ENCODE results near the gene SSBP3. TPM values are rescaled to one million over a fixed set of nuclear protein-coding genes. Genes with fewer than 3 reads are reported as not detected.
"Not testable (repeated sequence)": the region's sequence is repeated elsewhere in the genome, so short reads cannot be mapped to it uniquely, and the experiment has no call there.

SSBP3 gene
- total RNA-seq, 2 experiments from 2014 or later, result 44.4 to 49.6 TPM

GRCh38 chr1:54353959-54354358 lies 52.2 kb downstream of the SSBP3 start:
- Mint-ChIP-seq H3K36me3 (peaks cover 2% of the 10 kb centered on the region), H3K27ac (no peak overlapping the region), H3K9me3 (no peaks in the 10 kb centered on the region), H3K4me1 (ENCODE audit: low read depth) (peaks cover 61% of the 10 kb centered on the region), H3K4me3 (no peak overlapping the region), H3K27me3 (no peaks in the 10 kb centered on the region)
- no peak for DNase-seq
- intact Hi-C loops (cut with micrococcal nuclease), result no loop called here
- CTCF ChIA-PET, result no interaction called here
- POLR2A ChIA-PET, result no interaction called here

- CTCF ChIA-PET, result no interaction called here
Measured at GRCh38 chr1:54352755-54353154, 53.4 kb downstream of the SSBP3 start.

GRCh38 chr1:54350360-54350759 lies 55.8 kb downstream of the SSBP3 start:
- no peak overlapping the region for H3K27ac Mint-ChIP-seq
- POLR2A ChIA-PET, result no interaction called here
- CTCF ChIA-PET, result no interaction called here
- no peak overlapping the region for H3K4me3 Mint-ChIP-seq
- H3K36me3 Mint-ChIP-seq, result no peaks in the 10 kb centered on the region
- H3K4me1 Mint-ChIP-seq (ENCODE audit: low read depth), result peaks cover 36% of the 10 kb centered on the region
- intact Hi-C loops (cut with micrococcal nuclease), result no loop called here
- H3K27me3 Mint-ChIP-seq, result no peaks in the 10 kb centered on the region
- no peak for DNase-seq
- H3K9me3 Mint-ChIP-seq, result no peaks in the 10 kb centered on the region

More at GRCh38 chr1:54352755-54353154, 53.4 kb downstream of the SSBP3 start:
- no peak overlapping the region for H3K4me3 Mint-ChIP-seq
- POLR2A ChIA-PET, result no interaction called here
- no peaks in the 10 kb centered on the region for H3K36me3 Mint-ChIP-seq
- no peak overlapping the region for H3K27ac Mint-ChIP-seq
- DNase-seq, result no peak
- intact Hi-C loops (cut with micrococcal nuclease), result no loop called here
- no peaks in the 10 kb centered on the region for H3K27me3 Mint-ChIP-seq
- H3K9me3 Mint-ChIP-seq, result no peaks in the 10 kb centered on the region
- peaks cover 58% of the 10 kb centered on the region for H3K4me1 Mint-ChIP-seq (ENCODE audit: low read depth)

GRCh38 chr1:54348700-54349021 lies 57.5 kb downstream of the SSBP3 start:
- POLR2A ChIA-PET, result no interaction called here
- CTCF ChIA-PET, result interaction anchor here (0.6 to 1.3 kb wide), 2 partner anchors 141 to 225 kb away, joined by 3 read pairs; no protein-coding TSS in a partner anchor
- no peak overlapping the region for H3K4me3 Mint-ChIP-seq
- intact Hi-C loops (cut with micrococcal nuclease), result no loop called here
- H3K4me1 Mint-ChIP-seq (ENCODE audit: low read depth), result peaks cover 27% of the 10 kb centered on the region
- H3K27me3 Mint-ChIP-seq, result no peaks in the 10 kb centered on the region
- H3K27ac Mint-ChIP-seq, result no peak overlapping the region
- no peak for DNase-seq
- no peaks in the 10 kb centered on the region for H3K36me3 Mint-ChIP-seq
- no peaks in the 10 kb centered on the region for H3K9me3 Mint-ChIP-seq

- CTCF ChIA-PET, result interaction anchor here (0.6 to 1.3 kb wide), 2 partner anchors 141 to 225 kb away, joined by 3 read pairs; no protein-coding TSS in a partner anchor
- no peaks in the 10 kb centered on the region for H3K36me3 Mint-ChIP-seq
- H3K9me3 Mint-ChIP-seq, result no peaks in the 10 kb centered on the region
- peaks cover 24% of the 10 kb centered on the region for H3K4me1 Mint-ChIP-seq (ENCODE audit: low read depth)
- H3K27ac Mint-ChIP-seq, result no peak overlapping the region
- no peak overlapping the region for H3K4me3 Mint-ChIP-seq
- intact Hi-C loops (cut with micrococcal nuclease), result no loop called here
- POLR2A ChIA-PET, result no interaction called here
- no peaks in the 10 kb centered on the region for H3K27me3 Mint-ChIP-seq
- no peak for DNase-seq
Measured at GRCh38 chr1:54347955-54348699, 58.1 kb downstream of the SSBP3 start.

- H3K36me3 Mint-ChIP-seq, result no peaks in the 10 kb centered on the region
- no peak overlapping the region for H3K27ac Mint-ChIP-seq
- ChIA-PET POLR2A (no interaction called here), CTCF (no interaction called here)
- intact Hi-C loops (cut with micrococcal nuclease), result no loop called here
- no peak overlapping the region for H3K4me3 Mint-ChIP-seq
- peaks cover 24% of the 10 kb centered on the region for H3K4me1 Mint-ChIP-seq (ENCODE audit: low read depth)
- H3K9me3 Mint-ChIP-seq, result no peaks in the 10 kb centered on the region
- H3K27me3 Mint-ChIP-seq, result no peaks in the 10 kb centered on the region
- no peak for DNase-seq
Measured at GRCh38 chr1:54347261-54347954, 58.8 kb downstream of the SSBP3 start.

GRCh38 chr1:54345548-54345947 lies 60.6 kb downstream of the SSBP3 start:
- intact Hi-C loops (cut with micrococcal nuclease); H3K36me3 Mint-ChIP-seq; H3K27me3 Mint-ChIP-seq; DNase-seq; H3K9me3 Mint-ChIP-seq; H3K27ac Mint-ChIP-seq; H3K4me3 Mint-ChIP-seq; POLR2A ChIA-PET; CTCF ChIA-PET: not testable (repeated sequence)
- peaks cover 22% of the 10 kb centered on the region for H3K4me1 Mint-ChIP-seq (ENCODE audit: low read depth)

- POLR2A ChIA-PET, result no interaction called here
- no peaks in the 10 kb centered on the region for H3K27me3 Mint-ChIP-seq
- no peak overlapping the region for H3K27ac Mint-ChIP-seq
- H3K4me3 Mint-ChIP-seq, result no peak overlapping the region
- intact Hi-C loops (cut with micrococcal nuclease), result no loop called here
- H3K4me1 Mint-ChIP-seq (ENCODE audit: low read depth), result peaks cover 18% of the 10 kb centered on the region
- CTCF ChIA-PET, result no interaction called here
- DNase-seq, result no peak
- H3K9me3 Mint-ChIP-seq, result no peaks in the 10 kb centered on the region
- no peaks in the 10 kb centered on the region for H3K36me3 Mint-ChIP-seq
Measured at GRCh38 chr1:54345116-54345515, 61.1 kb downstream of the SSBP3 start.

GRCh38 chr1:54342742-54343687 lies 63.2 kb downstream of the SSBP3 start:
- Mint-ChIP-seq H3K27ac (no peak overlapping the region), H3K9me3 (no peaks in the 10 kb centered on the region), H3K36me3 (no peaks in the 10 kb centered on the region), H3K27me3 (no peaks in the 10 kb centered on the region), H3K4me1 (ENCODE audit: low read depth) (peaks cover 18% of the 10 kb centered on the region), H3K4me3 (no peak overlapping the region)
- CTCF ChIA-PET, result interaction anchor here (1.0 kb wide), 1 partner anchor 146 kb away, joined by 3 read pairs; no protein-coding TSS in a partner anchor
- DNase-seq, result no peak
- POLR2A ChIA-PET, result no interaction called here
- intact Hi-C loops (cut with micrococcal nuclease), result no loop called here

- ChIA-PET POLR2A (no interaction called here), CTCF (interaction anchor here (1.0 kb wide), 1 partner anchor 147 kb away, joined by 3 read pairs; no protein-coding TSS in a partner anchor)
- peaks cover 17% of the 10 kb centered on the region for H3K4me1 Mint-ChIP-seq (ENCODE audit: low read depth)
- H3K27me3 Mint-ChIP-seq, result no peaks in the 10 kb centered on the region
- H3K4me3 Mint-ChIP-seq, result no peak overlapping the region
- H3K36me3 Mint-ChIP-seq, result no peaks in the 10 kb centered on the region
- H3K9me3 Mint-ChIP-seq, result no peaks in the 10 kb centered on the region
- DNase-seq, result no peak
- no peak overlapping the region for H3K27ac Mint-ChIP-seq
- intact Hi-C loops (cut with micrococcal nuclease), result no loop called here
Measured at GRCh38 chr1:54342288-54342687, 63.9 kb downstream of the SSBP3 start.

GRCh38 chr1:54341763-54342162 lies 64.4 kb downstream of the SSBP3 start:
- H3K27ac Mint-ChIP-seq, result no peak overlapping the region
- H3K36me3 Mint-ChIP-seq, result no peaks in the 10 kb centered on the region
- ChIA-PET POLR2A (no interaction called here), CTCF (no interaction called here)
- peaks cover 17% of the 10 kb centered on the region for H3K4me1 Mint-ChIP-seq (ENCODE audit: low read depth)
- H3K27me3 Mint-ChIP-seq, result no peaks in the 10 kb centered on the region
- intact Hi-C loops (cut with micrococcal nuclease), result no loop called here
- DNase-seq, result no peak
- H3K9me3 Mint-ChIP-seq, result no peaks in the 10 kb centered on the region
- H3K4me3 Mint-ChIP-seq, result no peak overlapping the region

GRCh38 chr1:54340878-54341277 lies 65.3 kb downstream of the SSBP3 start:
- H3K36me3 Mint-ChIP-seq, result no peaks in the 10 kb centered on the region
- H3K4me1 Mint-ChIP-seq (ENCODE audit: low read depth), result peaks cover 20% of the 10 kb centered on the region
- CTCF ChIA-PET, result no interaction called here
- H3K9me3 Mint-ChIP-seq, result no peaks in the 10 kb centered on the region
- POLR2A ChIA-PET, result no interaction called here
- DNase-seq, result no peak
- H3K27ac Mint-ChIP-seq, result no peak overlapping the region
- H3K4me3 Mint-ChIP-seq, result no peak overlapping the region
- H3K27me3 Mint-ChIP-seq, result no peaks in the 10 kb centered on the region
- intact Hi-C loops (cut with micrococcal nuclease), result no loop called here
